Thyroid gland (tissue), 4 donors: ENCODE measurements around the gene ZNF423. TPM values are rescaled to one million over a fixed set of nuclear protein-coding genes. Genes with fewer than 3 reads are reported as not detected.

ENCODE experiments used
- DNase-seq, 2 donors: peaks; one replicate each; pipeline ENCODE4 v3.0.0-alpha.2; 2019
- H3K27ac ChIP-seq, 3 donors: fragments of 200-600 bp; sonication (generic); 1 replicate in 2 of 3; 2 replicates in 1 of 3; pipeline ENCODE4 v1.5.1; 2016 to 2019; ENCODE audit warnings: mild to moderate bottlenecking in 1 of 3, moderate library complexity in 1 of 3
- H3K27me3 ChIP-seq: fragments of 200-600 bp; sonication (generic); one replicate; pipeline ENCODE4 v1.5.1; 2019
- H3K36me3 ChIP-seq, 2 donors: fragments of 200-600 bp; sonication (generic); one replicate each; pipeline ENCODE4 v1.5.1; 2016 to 2019
- H3K4me1 ChIP-seq, 2 donors: fragments of 200-600 bp; sonication (generic); one replicate each; pipeline ENCODE4 v1.5.1; 2017 to 2019
- H3K4me3 ChIP-seq, 3 donors: fragments of 200-600 bp; sonication (generic); replicated peaks in 1 of 3; 1 replicate in 2 of 3; 2 replicates in 1 of 3; pipeline ENCODE4 v1.5.1; 2016; ENCODE audit warnings: mild to moderate bottlenecking in 1 of 3
- H3K9me3 ChIP-seq: fragments of 200-600 bp; sonication (generic); one replicate; pipeline ENCODE4 v1.5.1; 2017
- CTCF ChIP-seq, 6 experiments: fragments of 200-600 bp in 3 of 6; fragments of 450-650 bp in 3 of 6; sonication (generic) in 3 of 6; IDR thresholded peaks; one replicate each; pipeline ENCODE4 v1.5.1; 2016 to 2019; ENCODE audit warnings: antibody characterized with exemption in 6 of 6, mild to moderate bottlenecking in 2 of 6, inconsistent platforms in 1 of 6, moderate library complexity in 1 of 6
- POLR2A ChIP-seq, 2 donors: fragments of 450-650 bp; IDR thresholded peaks; one replicate each; pipeline ENCODE4 v1.6.1; 2017; ENCODE audit warnings: antibody characterized with exemption in 2 of 2, mild to moderate bottlenecking in 2 of 2, moderate library complexity in 1 of 2
- WGBS, 2 donors: methylation state at CpG; one replicate each; pipeline ENCODE4 v1.1.5; 2017; 5-methylcytosine and 5-hydroxymethylcytosine counted together
- intact Hi-C: fragments of 100-400 bp; cut with DNase I; formaldehyde crosslinking; loops from one replicate; pipeline ENCODE4 v1.15.1; 2023
- total RNA-seq, 4 donors: library from RNA; depleted of rRNA; stranded (reverse); fragments of >200 nt; gene quantifications; one replicate each; pipeline ENCODE4 v1.2.3, GENCODE V29; 2016

The ZNF423 gene
- total RNA-seq, 4 donors from 2014 or later: 7.4 to 10.0 (median 8.5) TPM

- no peak for DNase-seq
- TF ChIP-seq CTCF (IDR thresholded peaks at IDR 0.05): no peak
- TF ChIP-seq POLR2A (IDR thresholded peaks at IDR 0.05): no peak
- Histone ChIP-seq H3K9me3 (no peaks in the 10 kb centered on the region), H3K4me1 (no peaks in the 10 kb centered on the region), H3K27ac (no peak overlapping the region), H3K36me3 (no peaks in the 10 kb centered on the region), H3K27me3 (no peaks in the 10 kb centered on the region), H3K4me3 (no peak overlapping the region)
- intact Hi-C loops: no loop called here
- WGBS, 2 donors: 94% methylated on average over 2 of the region's 2 CpGs
Observed at GRCh38 chr16:49446805-49447204, 409.1 kb downstream of the ZNF423 start.

- Histone ChIP-seq H3K4me3 (no peak overlapping the region), H3K36me3 (no peaks in the 10 kb centered on the region), H3K9me3 (no peaks in the 10 kb centered on the region), H3K27ac (no peak overlapping the region), H3K4me1 (no peaks in the 10 kb centered on the region), H3K27me3 (no peaks in the 10 kb centered on the region)
- no peak for TF ChIP-seq POLR2A (IDR thresholded peaks at IDR 0.05)
- WGBS, 2 donors: 78 to 83% methylated on average over 9 of the region's 9 CpGs
- intact Hi-C loops: no loop called here
- DNase-seq: no peak
Observed at GRCh38 chr16:49443576-49443975, 412.3 kb downstream of the ZNF423 start.

- H3K9me3 ChIP-seq: no peaks in the 10 kb centered on the region
- no peak overlapping the region for H3K27ac ChIP-seq
- no peaks in the 10 kb centered on the region for H3K36me3 ChIP-seq
- intact Hi-C loops: no loop called here
- WGBS, 2 donors: 45 to 47% methylated on average over 5 of the region's 5 CpGs
- DNase-seq: no peak
- H3K27me3 ChIP-seq: no peaks in the 10 kb centered on the region
- no peak for TF ChIP-seq CTCF (IDR thresholded peaks at IDR 0.05)
- no peak for TF ChIP-seq POLR2A (IDR thresholded peaks at IDR 0.05)
- no peaks in the 10 kb centered on the region for H3K4me1 ChIP-seq
- H3K4me3 ChIP-seq: no peak overlapping the region
Observed at GRCh38 chr16:49442805-49443204, 413.1 kb downstream of the ZNF423 start.

- no peaks in the 10 kb centered on the region for H3K4me1 ChIP-seq
- H3K27me3 ChIP-seq: no peaks in the 10 kb centered on the region
- H3K27ac ChIP-seq: peak overlapping the region in 1 of 3 donors; percentile 23
- peak in 1 of 2 donors; percentile 15 for TF ChIP-seq POLR2A (IDR thresholded peaks at IDR 0.05)
- TF ChIP-seq CTCF (IDR thresholded peaks at IDR 0.05): peak in 2 of 6 experiments; percentile 14 to 15
- no peaks in the 10 kb centered on the region for H3K36me3 ChIP-seq
- intact Hi-C loops: no loop called here
- no peaks in the 10 kb centered on the region for H3K9me3 ChIP-seq
- WGBS, 2 donors: 38 to 46% methylated on average over 17 to 18 of the region's 18 CpGs
- DNase-seq: peak; percentile 36 to 37
- no peak overlapping the region for H3K4me3 ChIP-seq
Observed at GRCh38 chr16:49441366-49441780, 414.5 kb downstream of the ZNF423 start.

GRCh38 chr16:49440156-49441065 lies 415.5 kb downstream of the ZNF423 start:
- 75 to 80% methylated on average over 20 of the region's 20 CpGs for WGBS, 2 donors
- no peak overlapping the region for H3K27ac ChIP-seq
- no peaks in the 10 kb centered on the region for H3K4me1 ChIP-seq
- H3K36me3 ChIP-seq: no peaks in the 10 kb centered on the region
- no peaks in the 10 kb centered on the region for H3K27me3 ChIP-seq
- no peak overlapping the region for H3K4me3 ChIP-seq
- intact Hi-C loops: no loop called here
- no peak for DNase-seq
- H3K9me3 ChIP-seq: no peaks in the 10 kb centered on the region
- TF ChIP-seq POLR2A (IDR thresholded peaks at IDR 0.05) (no peak), CTCF (IDR thresholded peaks at IDR 0.05) (no peak)
